ENCODE measurements around the gene FRS2.

- TF ChIP-seq EZH2 (IDR thresholded peaks at IDR 0.05; ENCODE audit: low read depth) (no peak), CTCF (conservative IDR thresholded peaks at IDR 0.05) (no peak)
Measured at GRCh38 chr12:69512820-69513219, 42.6 kb downstream of the FRS2 start.

Measured in PC-9 (cell line).